SK-N-SH treated with all-trans-retinoic acid at 6 μM for 48 hours (cell line): ENCODE data around the gene PAN2.

Source experiments
- ISL1 ChIP-seq: fragments of 250-450 bp; sonication (Bioruptor Pico); IDR thresholded peaks from 2 replicates; pipeline ENCODE4 v2.1.2; 2022; ENCODE audit warnings: mild to moderate bottlenecking, moderate library complexity
- PATZ1 ChIP-seq: fragments of 250-450 bp; sonication (Bioruptor Pico); IDR thresholded peaks from 2 replicates; pipeline ENCODE4 v1.8.0; 2020; ENCODE audit warnings: mild to moderate bottlenecking, moderate library complexity, borderline replicate concordance
- RARB ChIP-seq: fragments of 250-450 bp; sonication (Bioruptor Pico); IDR thresholded peaks from 2 replicates; pipeline ENCODE4 v1.8.0; 2021; ENCODE audit warnings: mild to moderate bottlenecking, moderate library complexity
- TCF4 ChIP-seq: fragments of 250-450 bp; sonication (Bioruptor Pico); IDR thresholded peaks from 2 replicates; pipeline ENCODE4 v1.8.0; 2021; ENCODE audit warnings: mild to moderate bottlenecking, moderate library complexity, borderline replicate concordance
- TOX ChIP-seq: fragments of 250-450 bp; sonication (Bioruptor Pico); IDR thresholded peaks from 2 replicates; pipeline ENCODE4 v1.8.0; 2021; ENCODE audit warnings: mild to moderate bottlenecking, moderate library complexity, borderline replicate concordance
- ZC3H10 ChIP-seq: fragments of 250-450 bp; sonication (Bioruptor Pico); IDR thresholded peaks from 2 replicates; pipeline ENCODE4 v1.5.1; 2021; ENCODE audit warnings: mild to moderate bottlenecking, moderate library complexity
- ZFP3 ChIP-seq: fragments of 250-450 bp; sonication (Bioruptor Pico); IDR thresholded peaks from 2 replicates; pipeline ENCODE4 v1.5.0; 2020; ENCODE audit warnings: mild to moderate bottlenecking, moderate library complexity
- ZNF565 ChIP-seq: fragments of 450-650 bp; formaldehyde crosslinking; conservative IDR thresholded peaks from 2 replicates; pipeline ENCODE4 v1.5.0; 2020; ENCODE audit warnings: low read depth, mild to moderate bottlenecking, moderate library complexity
- TF ChIP-seq, protein P1 (sequence below): fragments of 250-450 bp; sonication (Bioruptor Pico); IDR thresholded peaks from 2 replicates; pipeline ENCODE4 v1.5.1; 2020; ENCODE audit warnings: low read depth, mild to moderate bottlenecking, moderate library complexity

- TF ChIP-seq TCF4 (CRISPR knock-in tag) (no peak), ZFP3 (CRISPR knock-in tag) (no peak), TOX (CRISPR knock-in tag) (no peak), ISL1 (CRISPR knock-in tag) (no peak), ZC3H10 (CRISPR knock-in tag) (no peak), RARB (CRISPR knock-in tag) (no peak), PATZ1 (no peak), ZNF565 (CRISPR knock-in tag) (no peak)
- TF ChIP-seq, protein P1, sequence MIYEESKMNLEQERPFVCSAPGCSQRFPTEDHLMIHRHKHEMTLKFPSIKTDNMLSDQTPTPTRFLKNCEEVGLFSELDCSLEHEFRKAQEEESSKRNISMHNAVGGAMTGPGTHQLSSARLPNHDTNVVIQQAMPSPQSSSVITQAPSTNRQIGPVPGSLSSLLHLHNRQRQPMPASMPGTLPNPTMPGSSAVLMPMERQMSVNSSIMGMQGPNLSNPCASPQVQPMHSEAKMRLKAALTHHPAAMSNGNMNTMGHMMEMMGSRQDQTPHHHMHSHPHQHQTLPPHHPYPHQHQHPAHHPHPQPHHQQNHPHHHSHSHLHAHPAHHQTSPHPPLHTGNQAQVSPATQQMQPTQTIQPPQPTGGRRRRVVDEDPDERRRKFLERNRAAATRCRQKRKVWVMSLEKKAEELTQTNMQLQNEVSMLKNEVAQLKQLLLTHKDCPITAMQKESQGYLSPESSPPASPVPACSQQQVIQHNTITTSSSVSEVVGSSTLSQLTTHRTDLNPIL: no peak
Measured at GRCh38 chr12:56348776-56349175, 15.0 kb upstream of the PAN2 start.
